NB4 (cell line): ENCODE results near the gene MEG3.

Source experiments
- DNase-seq: peaks from one replicate; pipeline ENCODE4 v3.0.0; 2010; ENCODE audit warnings: low read depth
- H3K4me3 ChIP-seq: one replicate; pipeline ENCODE4 v1.5.1; 2011; ENCODE audit warnings: mild to moderate bottlenecking, low read depth, low read length, moderate library complexity
- CTCF ChIP-seq: IDR thresholded peaks from one replicate; pipeline ENCODE4 v1.5.1; 2012; ENCODE audit warnings: low read depth, low read length
- MAX ChIP-seq: IDR thresholded peaks from 2 replicates; pipeline ENCODE4 v1.6.1; 2011; ENCODE audit warnings: low read depth, low read length
- MYC ChIP-seq: IDR thresholded peaks from 2 replicates; pipeline ENCODE4 v1.6.1; 2011; ENCODE audit warnings: low read depth, low read length
- POLR2A ChIP-seq: IDR thresholded peaks from 2 replicates; pipeline ENCODE4 v1.6.1; 2011; ENCODE audit warnings: mild to moderate bottlenecking; ENCODE audit not compliant: insufficient read length; ENCODE audit errors: extremely low read depth

The MEG3 gene

GRCh38 chr14:100806386-100806785 is 19.5 kb upstream of the MEG3 start:
- no peak overlapping the region for H3K4me3 ChIP-seq
- DNase-seq = no peak
- TF ChIP-seq MYC = no peak

GRCh38 chr14:100807496-100807895 is 18.4 kb upstream of the MEG3 start:
- H3K4me3 ChIP-seq = no peak overlapping the region
- no peak for DNase-seq
- TF ChIP-seq MYC (no peak), CTCF (no peak), POLR2A (no peak), MAX (no peak)

GRCh38 chr14:100807979-100808734 is 17.8 kb upstream of the MEG3 start:
- no peak overlapping the region for H3K4me3 ChIP-seq
- DNase-seq = no peak
- TF ChIP-seq MAX (no peak), POLR2A (no peak), CTCF (no peak), MYC (no peak)

GRCh38 chr14:100810435-100810834 is 15.5 kb upstream of the MEG3 start:
- no peak overlapping the region for H3K4me3 ChIP-seq
- TF ChIP-seq MAX (no peak), CTCF (no peak), POLR2A (no peak), MYC (no peak)
- no peak for DNase-seq

- no peak overlapping the region for H3K4me3 ChIP-seq
- peak; percentile 68 for DNase-seq
- no peak for TF ChIP-seq MAX
- TF ChIP-seq POLR2A = no peak
- no peak for TF ChIP-seq CTCF
- no peak for TF ChIP-seq MYC
Measured at GRCh38 chr14:100810861-100811461, 15.0 kb upstream of the MEG3 start.

GRCh38 chr14:100813291-100813690 is 12.6 kb upstream of the MEG3 start:
- H3K4me3 ChIP-seq = no peak overlapping the region
- no peak for TF ChIP-seq POLR2A
- no peak for TF ChIP-seq MAX
- TF ChIP-seq MYC = no peak
- TF ChIP-seq CTCF = no peak
- DNase-seq = no peak
